Endothelial cell of umbilical vein (primary cell): Measurements from ENCODE around the gene TYK2. TPM values are rescaled to one million over a fixed set of nuclear protein-coding genes. Genes with fewer than 3 reads are reported as not detected.

Source experiments
- BruUV-seq: library from RNA; stranded (reverse); fragments of 400-500 nt; replicated peaks from 2 replicates; lab custom pipeline; 2021; lab: Mats Ljungman, UMichigan
- CTCF ChIA-PET: fragments of 300-600, 350-600 bp; sonication (Branson Sonifier 250); formaldehyde crosslinking; loops from one replicate; lab custom pipeline; 2021; ENCODE audit warnings: antibody characterized with exemption, inconsistent platforms; lab: Charles Lee
- POLR2A ChIA-PET: fragments of 300-600, 350-600 bp; sonication (Branson Sonifier 250); formaldehyde crosslinking; loops from one replicate; lab custom pipeline; 2021; ENCODE audit warnings: antibody characterized with exemption, inconsistent platforms; lab: Charles Lee
- DNase-seq: peaks from one replicate; pipeline ENCODE4 v3.0.0-alpha.2; 2011; ENCODE audit warnings: low read depth, low spot score
- FAIRE-seq: peaks from 2 replicates; lab custom pipeline; 2011; peaks lifted over from hg19 to GRCh38; lab: Jason Lieb, UNC
- H2AFZ ChIP-seq: 2 replicates; pipeline ENCODE4 v1.6.0; 2012; ENCODE audit warnings: low read depth, low read length, control low read depth, inconsistent platforms
- H3K27ac ChIP-seq: 2 replicates; pipeline ENCODE4 v1.5.1; 2011; ENCODE audit warnings: low read depth, mild to moderate bottlenecking, control low read depth, low read length, moderate library complexity; ENCODE audit not compliant: insufficient read depth
- H3K27me3 ChIP-seq, 2 experiments: 2 replicates each; pipeline versions ENCODE4 v1.6.0 to v1.6.1; 2011; ENCODE audit warnings: low read length in 2 of 2, mixed read lengths in 1 of 2; ENCODE audit not compliant: control insufficient read depth in 2 of 2, insufficient read depth in 2 of 2
- H3K36me3 ChIP-seq, 2 experiments: 2 replicates in 1 of 2; 3 replicates in 1 of 2; pipeline ENCODE4 v1.5.1; 2011; ENCODE audit warnings: low read length in 2 of 2, mild to moderate bottlenecking in 1 of 2, moderate library complexity in 1 of 2; ENCODE audit not compliant: control insufficient read depth in 2 of 2, insufficient read depth in 2 of 2; ENCODE audit errors: extremely low read depth in 1 of 2
- H3K4me1 ChIP-seq: 3 replicates; pipeline ENCODE4 v1.5.1; 2011; ENCODE audit warnings: mild to moderate bottlenecking, low read length; ENCODE audit not compliant: control insufficient read depth, insufficient read depth; ENCODE audit errors: extremely low read depth
- H3K4me2 ChIP-seq: 2 replicates; pipeline ENCODE4 v1.6.1; 2011; ENCODE audit warnings: low read length, control low read depth, mixed read lengths; ENCODE audit not compliant: insufficient read depth
- H3K4me3 ChIP-seq, 3 experiments: fragments of 200-600 bp in 1 of 3; sonication (generic), shearing (Covaris generic) in 1 of 3; replicated peaks in 1 of 3; 2 replicates each; pipeline ENCODE4 v1.5.1; 2011 to 2016; ENCODE audit warnings: control low read depth in 3 of 3, low read length in 3 of 3, mild to moderate bottlenecking in 2 of 3, inconsistent platforms in 1 of 3, low read depth in 1 of 3, moderate library complexity in 1 of 3; ENCODE audit not compliant: insufficient read depth in 1 of 3
- H3K79me2 ChIP-seq: 2 replicates; pipeline ENCODE4 v1.6.0; 2012; ENCODE audit warnings: low read length, inconsistent platforms; ENCODE audit not compliant: control insufficient read depth, insufficient read depth
- H3K9ac ChIP-seq: replicated peaks from 2 replicates; pipeline ENCODE3; 2011; ENCODE audit warnings: low read length, control low read depth; ENCODE audit not compliant: insufficient read depth; ENCODE audit errors: extremely low read depth
- H3K9me1 ChIP-seq: replicated peaks from 3 replicates; pipeline ENCODE4 v1.6.0; 2011; ENCODE audit warnings: mild to moderate bottlenecking, low read length; ENCODE audit not compliant: control insufficient read depth, insufficient read depth; ENCODE audit errors: extremely low read depth
- H3K9me3 ChIP-seq: replicated peaks from 2 replicates; pipeline ENCODE4 v1.5.1; 2012; ENCODE audit warnings: low read length, inconsistent platforms; ENCODE audit not compliant: control insufficient read depth, insufficient read depth
- H4K20me1 ChIP-seq: replicated peaks from 2 replicates; pipeline ENCODE3; 2011; ENCODE audit warnings: mild to moderate bottlenecking, low read length; ENCODE audit not compliant: control insufficient read depth, insufficient read depth; ENCODE audit errors: extremely low read depth
- CTCF ChIP-seq, 2 donors: IDR thresholded peaks; 1 replicate in 1 of 2; 2 replicates in 1 of 2; pipeline ENCODE4 v1.5.1; 2011; ENCODE audit warnings: low read length in 2 of 2, mild to moderate bottlenecking in 2 of 2, moderate library complexity in 2 of 2, control low read depth in 1 of 2, inconsistent platforms in 1 of 2, low read depth in 1 of 2; ENCODE audit not compliant: insufficient read depth in 1 of 2; ENCODE audit errors: extremely low read depth in 1 of 2
- EZH2 ChIP-seq: IDR thresholded peaks from 2 replicates; pipeline ENCODE4 v1.6.1; 2012; ENCODE audit warnings: borderline replicate concordance, low read depth, mild to moderate bottlenecking, moderate library complexity, low read length, inconsistent platforms; ENCODE audit not compliant: severe bottlenecking
- FOS ChIP-seq: IDR thresholded peaks from 2 replicates; pipeline ENCODE4 v1.6.1; 2011; ENCODE audit warnings: mild to moderate bottlenecking, low read length, moderate library complexity, borderline replicate concordance; ENCODE audit not compliant: insufficient read depth
- GATA2 ChIP-seq: IDR thresholded peaks from 2 replicates; pipeline ENCODE4 v1.7.0; 2011; ENCODE audit warnings: low read depth, mild to moderate bottlenecking, moderate library complexity, mixed read lengths, low read length; ENCODE audit not compliant: insufficient read length, insufficient read depth
- JUN ChIP-seq: IDR thresholded peaks from 2 replicates; pipeline ENCODE4 v1.6.1; 2011; ENCODE audit warnings: borderline replicate concordance, low read depth; ENCODE audit not compliant: insufficient read length, insufficient read depth
- MAX ChIP-seq: IDR thresholded peaks from 2 replicates; pipeline ENCODE4 v1.6.1; 2011; ENCODE audit not compliant: insufficient read depth, insufficient read length
- MYC ChIP-seq: IDR thresholded peaks from one replicate; pipeline ENCODE4 v1.6.1; 2011; ENCODE audit warnings: mild to moderate bottlenecking, low read depth, low read length
- POLR2A ChIP-seq: IDR thresholded peaks from 2 replicates; pipeline ENCODE4 v1.6.1; 2012; ENCODE audit warnings: low read depth, mild to moderate bottlenecking, control low read depth, low read length
- POLR2AphosphoS5 ChIP-seq: IDR thresholded peaks from 2 replicates; pipeline ENCODE4 v1.6.1; 2012; ENCODE audit warnings: low read depth, mild to moderate bottlenecking, control low read depth, low read length, moderate library complexity; ENCODE audit not compliant: insufficient read depth
- dilution Hi-C: fragments of 300-500 bp; cut with MboI; formaldehyde crosslinking; loops from one replicate; pipeline ENCODE4 v1.15.0; 2019; ENCODE audit warnings: low sequenced_read_pairs; ENCODE audit not compliant: extremely low pct_ligation_motif_present
- intact Hi-C: fragments of 100-400 bp; cut with micrococcal nuclease; formaldehyde crosslinking; loops from one replicate; pipeline ENCODE4 v1.10.0; 2022
- polyA plus RNA-seq, 4 experiments: library from polyadenylated mRNA; depleted of rRNA in 3 of 4; stranded (reverse) in 3 of 4; unstranded in 1 of 4; fragments of >200 nt; gene quantifications; 2 replicates each; pipeline versions ENCODE4 v1.2.1 to v1.2.3, GENCODE V29; 2011 to 2012; ENCODE audit warnings: missing spikeins in 1 of 4
- total RNA-seq: library from RNA; stranded (reverse); gene quantifications from 2 replicates; pipeline ENCODE4 v1.2.3, GENCODE V29; 2021

TYK2 gene
- total and polyA plus RNA-seq, 2 donors (not counting 3 experiments of a cell fraction or from before 2014, with no cell fraction given): 92.9 to 138 TPM

GRCh38 chr19:10395917-10396316 is 15.5 kb upstream of the TYK2 start:
- TF ChIP-seq POLR2A: no peak
- TF ChIP-seq EZH2: no peak
- no peak for FAIRE-seq
- Histone ChIP-seq H3K9ac (no peak overlapping the region), H3K27ac (no peak overlapping the region), H3K79me2 (peaks cover 42% of the 10 kb centered on the region), H3K9me1 (no peaks in the 10 kb centered on the region), H3K36me3 (peaks cover 18 to 44% of the 10 kb centered on the region in 2 experiments), H2AFZ (no peak overlapping the region), H3K4me2 (no peak overlapping the region), H3K9me3 (no peaks in the 10 kb centered on the region), H3K27me3 (no peaks in the 10 kb centered on the region), H4K20me1 (no peaks in the 10 kb centered on the region), H3K4me1 (peaks cover 2% of the 10 kb centered on the region), H3K4me3 (no peak overlapping the region)
- intact Hi-C loops (no loop called here), dilution Hi-C loops (no loop called here)
- BruUV-seq: no TSS peak
- POLR2A ChIA-PET: no interaction called here
- no peak for DNase-seq
- CTCF ChIA-PET: no interaction called here

GRCh38 chr19:10395436-10395835 is 15.1 kb upstream of the TYK2 start:
- Histone ChIP-seq H4K20me1 (no peaks in the 10 kb centered on the region), H3K9me3 (no peaks in the 10 kb centered on the region), H3K4me2 (no peak overlapping the region), H2AFZ (no peak overlapping the region), H3K9me1 (no peaks in the 10 kb centered on the region), H3K4me3 (no peak overlapping the region), H3K27ac (no peak overlapping the region), H3K36me3 (peaks cover 18 to 48% of the 10 kb centered on the region in 2 experiments), H3K4me1 (no peaks in the 10 kb centered on the region), H3K27me3 (no peaks in the 10 kb centered on the region), H3K9ac (no peak overlapping the region), H3K79me2 (peaks cover 37% of the 10 kb centered on the region)
- intact Hi-C loops (no loop called here), dilution Hi-C loops (no loop called here)
- ChIA-PET CTCF (no interaction called here), POLR2A (no interaction called here)
- DNase-seq: no peak
- TF ChIP-seq JUN (no peak), MAX (no peak), GATA2 (no peak), POLR2AphosphoS5 (no peak), POLR2A (no peak), CTCF (IDR thresholded peaks at IDR 0.05; ENCODE audit: extremely low read depth in 1 of 2, insufficient read depth in 1 of 2, low read depth in 1 of 2, low read length in 2 of 2) (no peak), EZH2 (no peak), FOS (no peak), MYC (no peak)
- TSS peak; percentile 12 for BruUV-seq
- FAIRE-seq: no peak
